SK-N-SH (cell line): ENCODE results near the gene RAB3IL1. TPM values are rescaled to one million over a fixed set of nuclear protein-coding genes. Genes with fewer than 3 reads are reported as not detected.

ENCODE experiments used
- CTCF ChIA-PET: fragments of 300-600, 350-600 bp; formaldehyde crosslinking; extraction: SDS; loops from one replicate; lab custom pipeline; 2021; lab: Yijun Ruan, JAX
- POLR2A ChIA-PET: fragments of 350-600 bp; sonication (Branson Sonifier 250); formaldehyde crosslinking; extraction: SDS; loops from one replicate; lab custom pipeline; 2020; ENCODE audit warnings: antibody characterized with exemption, inconsistent platforms; lab: Yijun Ruan, JAX
- DNase-seq: peaks from one replicate; pipeline ENCODE4 v3.0.0; 2012
- H2AFZ ChIP-seq: fragments of 200-600 bp; sonication (generic); 2 replicates; pipeline ENCODE4 v1.8.1; 2016; ENCODE audit warnings: antibody characterized with exemption, mild to moderate bottlenecking, low read depth
- H3F3A ChIP-seq: fragments of 200-600 bp; sonication (generic); replicated peaks from 2 replicates; pipeline ENCODE3; 2016; ENCODE audit warnings: antibody characterized with exemption, mild to moderate bottlenecking; ENCODE audit not compliant: insufficient read depth
- H3K27ac ChIP-seq, 2 experiments: fragments of 200-500 bp in 1 of 2; fragments of 200-600 bp in 1 of 2; sonication (Bioruptor generic) in 1 of 2; sonication (generic), shearing (Covaris generic) in 1 of 2; 2 replicates each; pipeline versions ENCODE4 v1.5.1 to v1.6.1; 2014 to 2016; ENCODE audit warnings: low read depth in 2 of 2, inconsistent platforms in 1 of 2, low read length in 1 of 2, mild to moderate bottlenecking in 1 of 2, mixed read lengths in 1 of 2
- H3K27me3 ChIP-seq: fragments of 200-600 bp; sonication (generic), shearing (Covaris generic); 2 replicates; pipeline ENCODE4 v1.6.1; 2016; ENCODE audit warnings: mixed run types; ENCODE audit not compliant: insufficient read depth
- H3K36me3 ChIP-seq, 2 experiments: fragments of 200-500 bp in 1 of 2; fragments of 200-600 bp in 1 of 2; sonication (Bioruptor generic) in 1 of 2; sonication (generic) in 1 of 2; replicated peaks in 1 of 2; 2 replicates each; pipeline versions ENCODE3 to v1.5.1; 2014 to 2016; ENCODE audit warnings: low read length in 1 of 2, mild to moderate bottlenecking in 1 of 2; ENCODE audit not compliant: insufficient read depth in 2 of 2, control insufficient read depth in 1 of 2
- H3K4me1 ChIP-seq, 2 experiments: fragments of 200-500 bp in 1 of 2; fragments of 200-600 bp in 1 of 2; sonication (Bioruptor generic) in 1 of 2; sonication (generic), shearing (Covaris generic) in 1 of 2; 2 replicates each; pipeline versions ENCODE4 v1.5.1 to v1.6.1; 2014 to 2016; ENCODE audit warnings: low read depth in 1 of 2, low read length in 1 of 2, mixed run types in 1 of 2; ENCODE audit not compliant: insufficient read depth in 2 of 2, control insufficient read depth in 1 of 2
- H3K4me2 ChIP-seq: fragments of 200-600 bp; sonication (generic), shearing (Covaris generic); 2 replicates; pipeline ENCODE4 v1.6.1; 2017; ENCODE audit warnings: mixed run types
- H3K4me3 ChIP-seq, 2 experiments: fragments of 200-500 bp in 1 of 2; fragments of 200-600 bp in 1 of 2; sonication (Bioruptor generic) in 1 of 2; sonication (generic), shearing (Covaris generic) in 1 of 2; 2 replicates each; pipeline versions ENCODE4 v1.5.1 to v1.8.1; 2014 to 2016; ENCODE audit warnings: low read depth in 2 of 2, inconsistent platforms in 1 of 2, low read length in 1 of 2, mild to moderate bottlenecking in 1 of 2, mixed read lengths in 1 of 2, moderate library complexity in 1 of 2
- H3K79me2 ChIP-seq: fragments of 200-600 bp; sonication (generic); 2 replicates; pipeline ENCODE4 v1.8.1; 2017; ENCODE audit warnings: mild to moderate bottlenecking; ENCODE audit not compliant: insufficient read depth
- H3K9ac ChIP-seq: fragments of 200-600 bp; sonication (generic); 2 replicates; pipeline ENCODE4 v1.6.1; 2017; ENCODE audit warnings: mixed run types
- H3K9me2 ChIP-seq: fragments of 200-600 bp; sonication (generic); 2 replicates; pipeline ENCODE4 v1.6.1; 2017; ENCODE audit warnings: mixed run types
- H3K9me3 ChIP-seq: fragments of 200-600 bp; sonication (generic); 2 replicates; pipeline ENCODE4 v1.6.1; 2017; ENCODE audit warnings: mixed run types, mild to moderate bottlenecking, moderate library complexity
- H4K20me1 ChIP-seq: fragments of 200-600 bp; sonication (generic); 2 replicates; pipeline ENCODE4 v1.6.1; 2017; ENCODE audit warnings: mild to moderate bottlenecking, mixed run types; ENCODE audit not compliant: insufficient read depth
- ELF1 ChIP-seq: IDR thresholded peaks from 2 replicates; pipeline ENCODE4 v1.4.0; 2012
- EZH2phosphoT487 ChIP-seq: fragments of 200-600 bp; sonication (generic); IDR thresholded peaks from 2 replicates; pipeline ENCODE4 v1.6.1; 2017; ENCODE audit warnings: low read depth, mixed run types, mild to moderate bottlenecking, antibody characterized with exemption, moderate library complexity, borderline replicate concordance
- FOSL2 ChIP-seq: IDR thresholded peaks from 2 replicates; pipeline ENCODE4 v1.4.0; 2012; ENCODE audit warnings: low read depth, mild to moderate bottlenecking, moderate library complexity, borderline replicate concordance
- FOXJ3 ChIP-seq: sonication (generic); formaldehyde crosslinking; IDR thresholded peaks from 2 replicates; pipeline ENCODE4 v1.5.1; 2020; ENCODE audit warnings: mild to moderate bottlenecking, missing genetic modification reagents
- JUND ChIP-seq: IDR thresholded peaks from 2 replicates; pipeline ENCODE4 v1.4.0; 2012
- NRF1 ChIP-seq: IDR thresholded peaks from 2 replicates; pipeline ENCODE4 v1.6.1; 2012; ENCODE audit warnings: low read depth, mild to moderate bottlenecking, low read length
- RFX5 ChIP-seq: IDR thresholded peaks from 2 replicates; pipeline ENCODE4 v1.6.1; 2012; ENCODE audit warnings: mild to moderate bottlenecking, improper control_type of control experiment, low read length
- SMC3 ChIP-seq: IDR thresholded peaks from 2 replicates; pipeline ENCODE4 v1.6.1; 2012; ENCODE audit warnings: low read depth, low read length, improper control_type of control experiment
- TAF1 ChIP-seq: IDR thresholded peaks from 2 replicates; pipeline ENCODE4 v1.6.1; 2012; ENCODE audit warnings: low read depth, mild to moderate bottlenecking, low read length, moderate library complexity, borderline replicate concordance
- TCF12 ChIP-seq: IDR thresholded peaks from 2 replicates; pipeline ENCODE4 v1.4.0; 2012
- YY1 ChIP-seq: IDR thresholded peaks from 2 replicates; pipeline ENCODE4 v1.4.0; 2012; ENCODE audit warnings: low read depth, mild to moderate bottlenecking
- WGBS: methylation state at CpG from one replicate; pipeline ENCODE4 v1.1.6; 2017; ENCODE audit warnings: low lambda C conversion rate; 5-methylcytosine and 5-hydroxymethylcytosine counted together
- polyA plus RNA-seq, 3 experiments: library from polyadenylated mRNA; depleted of rRNA; stranded (reverse); fragments of >200 nt; gene quantifications; 2 replicates each; pipeline ENCODE4 v1.2.3, GENCODE V29; 2012
- TF ChIP-seq, protein P1 (sequence below): IDR thresholded peaks from 2 replicates; pipeline ENCODE4 v1.4.0; 2012; ENCODE audit warnings: low read depth
- TF ChIP-seq, protein P2 (sequence below): IDR thresholded peaks from 2 replicates; pipeline ENCODE4 v1.4.0; 2012; ENCODE audit warnings: low read depth, borderline replicate concordance
- TF ChIP-seq, protein P3 (sequence below): fragments of 150-350 bp; IDR thresholded peaks from 2 replicates; pipeline ENCODE4 v1.6.1; 2017; ENCODE audit warnings: antibody characterized with exemption, low read length, low read depth, borderline replicate concordance
- TF ChIP-seq, protein P4 (sequence below): fragments of 200-600 bp; sonication (generic); IDR thresholded peaks from 2 replicates; pipeline ENCODE4 v1.6.1; 2017; ENCODE audit warnings: antibody characterized with exemption, mild to moderate bottlenecking, moderate library complexity
- TF ChIP-seq, protein P5 (sequence below): IDR thresholded peaks from 2 replicates; pipeline ENCODE4; 2012
- TF ChIP-seq, protein P6 (sequence below): IDR thresholded peaks from 2 replicates; pipeline ENCODE4 v1.4.0; 2012; ENCODE audit warnings: low read depth, borderline replicate concordance

Gene RAB3IL1
- polyA plus RNA-seq, 1 of the 3 experiments (the other 2 are of a cell fraction) = 10.2 TPM

DNA sequence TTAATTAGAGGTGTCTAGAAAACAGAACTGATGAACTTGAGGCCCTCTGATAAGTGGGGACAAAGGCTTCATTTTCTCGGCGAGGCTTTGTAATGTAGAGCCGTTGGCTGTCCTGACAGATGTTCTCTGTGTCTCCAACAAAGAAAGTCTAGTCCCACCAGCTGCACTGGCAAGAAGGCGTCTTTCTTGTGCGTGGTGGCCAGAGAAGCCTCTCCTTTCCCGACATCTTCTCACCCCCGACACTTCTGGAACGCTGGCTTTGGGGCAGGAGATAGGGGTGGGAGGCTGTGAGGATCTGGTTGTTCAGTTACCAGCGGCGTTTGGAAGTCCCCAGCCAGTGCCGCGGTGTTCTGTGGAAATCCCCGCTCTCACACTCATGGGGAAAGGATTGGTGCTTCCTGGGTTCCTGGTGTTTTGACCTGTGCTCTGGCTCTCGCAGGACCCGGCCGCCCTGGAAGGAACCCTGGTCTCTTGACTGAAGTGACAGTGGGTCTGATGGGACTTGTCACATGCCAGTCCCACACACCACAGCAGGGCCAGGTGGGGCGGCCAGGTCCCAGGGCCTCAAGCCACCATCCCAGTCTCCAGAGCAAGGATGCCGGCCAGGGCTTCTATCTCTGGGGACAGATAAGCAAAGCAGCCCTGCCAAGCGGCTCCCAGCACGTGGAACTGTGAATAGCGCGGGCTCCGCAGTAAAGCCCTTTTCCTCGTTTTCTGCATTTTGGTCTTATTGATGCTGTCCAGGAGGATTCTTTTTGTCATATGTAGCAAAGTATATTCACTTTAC is 66.1 kb downstream of the RAB3IL1 start (continued):
- TF ChIP-seq, protein P1, sequence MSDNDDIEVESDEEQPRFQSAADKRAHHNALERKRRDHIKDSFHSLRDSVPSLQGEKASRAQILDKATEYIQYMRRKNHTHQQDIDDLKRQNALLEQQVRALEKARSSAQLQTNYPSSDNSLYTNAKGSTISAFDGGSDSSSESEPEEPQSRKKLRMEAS = no peak
- TF ChIP-seq FOSL2 = no peak
- TF ChIP-seq, protein P2, sequence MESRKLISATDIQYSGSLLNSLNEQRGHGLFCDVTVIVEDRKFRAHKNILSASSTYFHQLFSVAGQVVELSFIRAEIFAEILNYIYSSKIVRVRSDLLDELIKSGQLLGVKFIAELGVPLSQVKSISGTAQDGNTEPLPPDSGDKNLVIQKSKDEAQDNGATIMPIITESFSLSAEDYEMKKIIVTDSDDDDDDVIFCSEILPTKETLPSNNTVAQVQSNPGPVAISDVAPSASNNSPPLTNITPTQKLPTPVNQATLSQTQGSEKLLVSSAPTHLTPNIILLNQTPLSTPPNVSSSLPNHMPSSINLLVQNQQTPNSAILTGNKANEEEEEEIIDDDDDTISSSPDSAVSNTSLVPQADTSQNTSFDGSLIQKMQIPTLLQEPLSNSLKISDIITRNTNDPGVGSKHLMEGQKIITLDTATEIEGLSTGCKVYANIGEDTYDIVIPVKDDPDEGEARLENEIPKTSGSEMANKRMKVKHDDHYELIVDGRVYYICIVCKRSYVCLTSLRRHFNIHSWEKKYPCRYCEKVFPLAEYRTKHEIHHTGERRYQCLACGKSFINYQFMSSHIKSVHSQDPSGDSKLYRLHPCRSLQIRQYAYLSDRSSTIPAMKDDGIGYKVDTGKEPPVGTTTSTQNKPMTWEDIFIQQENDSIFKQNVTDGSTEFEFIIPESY = no peak
- no peak for TF ChIP-seq TCF12
- TF ChIP-seq SMC3 = no peak
- TF ChIP-seq ELF1 = no peak
- TF ChIP-seq TAF1 = no peak
- no peak for TF ChIP-seq FOXJ3 (CRISPR knock-in tag)

DNA sequence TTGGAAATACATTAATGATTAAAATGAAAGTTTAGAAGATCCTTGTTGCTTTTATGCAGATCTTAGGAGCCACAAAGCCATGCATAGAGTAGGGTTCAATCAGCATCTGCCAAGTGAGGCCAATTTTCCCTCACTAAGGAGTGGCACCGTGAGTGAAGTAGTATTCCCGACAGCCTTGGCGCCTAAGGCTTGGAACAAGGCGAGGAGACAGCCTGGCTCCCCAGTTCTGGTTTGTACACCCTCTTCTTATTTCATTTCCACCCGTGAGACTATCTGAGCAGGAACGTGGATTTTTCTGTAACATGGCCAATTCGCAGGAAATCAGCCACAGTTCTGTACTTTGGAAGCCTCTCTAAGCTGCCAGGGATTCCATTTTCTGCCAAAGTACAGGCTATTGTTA is 66.7 kb downstream of the RAB3IL1 start:
- TF ChIP-seq YY1 (no peak), TAF1 (no peak), FOSL2 (no peak), SMC3 (no peak), NRF1 (no peak), RFX5 (no peak), FOXJ3 (CRISPR knock-in tag) (no peak), JUND (no peak), EZH2phosphoT487 (no peak)
- TF ChIP-seq, protein P3, sequence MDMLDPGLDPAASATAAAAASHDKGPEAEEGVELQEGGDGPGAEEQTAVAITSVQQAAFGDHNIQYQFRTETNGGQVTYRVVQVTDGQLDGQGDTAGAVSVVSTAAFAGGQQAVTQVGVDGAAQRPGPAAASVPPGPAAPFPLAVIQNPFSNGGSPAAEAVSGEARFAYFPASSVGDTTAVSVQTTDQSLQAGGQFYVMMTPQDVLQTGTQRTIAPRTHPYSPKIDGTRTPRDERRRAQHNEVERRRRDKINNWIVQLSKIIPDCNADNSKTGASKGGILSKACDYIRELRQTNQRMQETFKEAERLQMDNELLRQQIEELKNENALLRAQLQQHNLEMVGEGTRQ = no peak
- TF ChIP-seq, protein P4, sequence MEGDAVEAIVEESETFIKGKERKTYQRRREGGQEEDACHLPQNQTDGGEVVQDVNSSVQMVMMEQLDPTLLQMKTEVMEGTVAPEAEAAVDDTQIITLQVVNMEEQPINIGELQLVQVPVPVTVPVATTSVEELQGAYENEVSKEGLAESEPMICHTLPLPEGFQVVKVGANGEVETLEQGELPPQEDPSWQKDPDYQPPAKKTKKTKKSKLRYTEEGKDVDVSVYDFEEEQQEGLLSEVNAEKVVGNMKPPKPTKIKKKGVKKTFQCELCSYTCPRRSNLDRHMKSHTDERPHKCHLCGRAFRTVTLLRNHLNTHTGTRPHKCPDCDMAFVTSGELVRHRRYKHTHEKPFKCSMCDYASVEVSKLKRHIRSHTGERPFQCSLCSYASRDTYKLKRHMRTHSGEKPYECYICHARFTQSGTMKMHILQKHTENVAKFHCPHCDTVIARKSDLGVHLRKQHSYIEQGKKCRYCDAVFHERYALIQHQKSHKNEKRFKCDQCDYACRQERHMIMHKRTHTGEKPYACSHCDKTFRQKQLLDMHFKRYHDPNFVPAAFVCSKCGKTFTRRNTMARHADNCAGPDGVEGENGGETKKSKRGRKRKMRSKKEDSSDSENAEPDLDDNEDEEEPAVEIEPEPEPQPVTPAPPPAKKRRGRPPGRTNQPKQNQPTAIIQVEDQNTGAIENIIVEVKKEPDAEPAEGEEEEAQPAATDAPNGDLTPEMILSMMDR = no peak
- TF ChIP-seq, protein P5, sequence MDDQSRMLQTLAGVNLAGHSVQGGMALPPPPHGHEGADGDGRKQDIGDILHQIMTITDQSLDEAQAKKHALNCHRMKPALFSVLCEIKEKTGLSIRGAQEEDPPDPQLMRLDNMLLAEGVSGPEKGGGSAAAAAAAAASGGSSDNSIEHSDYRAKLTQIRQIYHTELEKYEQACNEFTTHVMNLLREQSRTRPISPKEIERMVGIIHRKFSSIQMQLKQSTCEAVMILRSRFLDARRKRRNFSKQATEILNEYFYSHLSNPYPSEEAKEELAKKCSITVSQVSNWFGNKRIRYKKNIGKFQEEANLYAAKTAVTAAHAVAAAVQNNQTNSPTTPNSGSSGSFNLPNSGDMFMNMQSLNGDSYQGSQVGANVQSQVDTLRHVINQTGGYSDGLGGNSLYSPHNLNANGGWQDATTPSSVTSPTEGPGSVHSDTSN = no peak
- TF ChIP-seq, protein P6, sequence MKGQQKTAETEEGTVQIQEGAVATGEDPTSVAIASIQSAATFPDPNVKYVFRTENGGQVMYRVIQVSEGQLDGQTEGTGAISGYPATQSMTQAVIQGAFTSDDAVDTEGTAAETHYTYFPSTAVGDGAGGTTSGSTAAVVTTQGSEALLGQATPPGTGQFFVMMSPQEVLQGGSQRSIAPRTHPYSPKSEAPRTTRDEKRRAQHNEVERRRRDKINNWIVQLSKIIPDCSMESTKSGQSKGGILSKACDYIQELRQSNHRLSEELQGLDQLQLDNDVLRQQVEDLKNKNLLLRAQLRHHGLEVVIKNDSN = no peak
- TF ChIP-seq, all 33 proteins: peak for 0
- Histone ChIP-seq H3K4me1 (peaks cover 3 to 4% of the 10 kb centered on the region in 2 experiments; a peak in 2 of 4 replicates), H3K9me2 (no peaks in the 10 kb centered on the region), H3K9ac (no peak overlapping the region), H3F3A (no peaks in the 10 kb centered on the region), H3K9me3 (no peaks in the 10 kb centered on the region), H3K27ac (no peak overlapping the region), H4K20me1 (no peaks in the 10 kb centered on the region), H3K36me3 (peaks cover 7 to 59% of the 10 kb centered on the region in 2 experiments), H3K79me2 (no peaks in the 10 kb centered on the region), H3K4me3 (no peak overlapping the region), H3K4me2 (no peak overlapping the region), H3K27me3 (no peaks in the 10 kb centered on the region), H2AFZ (no peak overlapping the region)
- ChIA-PET CTCF (no interaction called here), POLR2A (no interaction called here)
- 94% methylated on average over 7 of the region's 7 CpGs for WGBS
- no peak for DNase-seq
